Measurements from ENCODE around the gene ZNF44.

DNA sequence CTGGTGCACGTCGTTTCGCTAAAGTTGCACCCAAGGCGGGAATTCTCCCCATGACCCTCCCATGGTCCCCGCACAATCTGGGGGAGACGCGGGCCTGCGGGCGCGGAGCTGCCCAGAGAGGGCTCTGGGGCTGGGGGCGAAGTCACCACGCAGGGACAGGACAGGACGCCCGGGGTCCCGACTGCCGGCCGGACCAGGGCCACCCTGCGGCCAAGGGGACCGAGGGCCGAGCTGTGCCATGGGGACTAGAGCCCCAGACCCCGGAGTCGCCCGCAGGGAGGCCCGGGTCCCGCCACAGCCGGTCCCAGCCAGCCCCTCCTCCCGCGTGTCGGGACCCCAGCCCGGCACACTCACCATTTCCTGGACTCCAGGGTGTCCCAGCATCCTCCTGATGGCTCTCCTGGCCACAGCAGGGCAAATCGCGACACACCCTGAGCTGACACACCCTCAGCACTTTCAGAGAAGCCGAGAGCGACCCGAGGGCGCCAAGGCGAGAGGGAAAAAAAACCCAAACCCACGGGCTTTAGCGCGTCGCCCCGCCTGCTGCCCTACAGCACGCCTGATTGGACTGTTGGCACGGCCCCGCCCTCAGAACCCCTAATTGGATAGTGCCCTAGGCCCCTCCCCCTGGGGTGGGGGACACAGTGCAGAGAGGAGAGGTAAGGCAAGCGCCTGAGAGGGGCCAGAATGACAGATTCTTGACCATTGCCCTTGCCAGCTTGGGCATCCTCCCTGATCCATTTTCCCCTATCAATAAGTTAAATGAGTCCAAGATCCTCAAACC is 28.6 kb downstream of the ZNF44 start:
- TF ChIP-seq EZH2phosphoT487 (IDR thresholded peaks at IDR 0.05; ENCODE audit: insufficient read depth, low read depth) (no peak), EZH2 (IDR thresholded peaks at IDR 0.05; ENCODE audit: insufficient read depth, poor library complexity, severe bottlenecking) (no peak)

Measured in GM23248 (cell line).